Measurements from ENCODE around the gene TECTB. TPM values are rescaled to one million over a fixed set of nuclear protein-coding genes. Genes with fewer than 3 reads are reported as not detected.

The TECTB gene
- total RNA-seq, 4 donors from 2014 or later, result not detected

- H3K4me3 ChIP-seq, result no peak overlapping the region
- no peaks in the 10 kb centered on the region for H3K4me1 ChIP-seq
- DNase-seq (ENCODE audit: low spot score in 2 of 2), result no peak
- H3K27ac ChIP-seq, result no peak overlapping the region
- H3K27me3 ChIP-seq, result no peaks in the 10 kb centered on the region
- no peaks in the 10 kb centered on the region for H3K36me3 ChIP-seq
- no peaks in the 10 kb centered on the region for H3K9me3 ChIP-seq
- no peak for TF ChIP-seq EP300 (IDR thresholded peaks at IDR 0.05)
- no peak for TF ChIP-seq POLR2A (IDR thresholded peaks at IDR 0.05)
- TF ChIP-seq CTCF (IDR thresholded peaks at IDR 0.05), result no peak
Measured at GRCh38 chr10:112353046-112353445, 69.8 kb downstream of the TECTB start.

Small RNA genes within 50 kb of the gene (small RNA-seq; reads per million reads assigned to genes)
- gene MIR6715A, result not detected

Other genes starting within 250 kb of the TECTB start
- 100 to 1,000 TPM in 1 of 4 donors, 10 to 100 TPM in 3; 13.3 to 124 (median 45.9) TPM for gene GPAM, start 99.6 kb upstream of the TECTB start, total RNA-seq
- gene ACSL5, start 90.7 kb downstream of the TECTB start, total RNA-seq, result 10 to 100 TPM; 12.2 to 22.7 (median 13.1) TPM
- 10 to 100 TPM; 20.2 to 44.1 (median 31.8) TPM for gene ZDHHC6, start 163.5 kb downstream of the TECTB start, total RNA-seq
- gene VTI1A, start 163.8 kb downstream of the TECTB start, total RNA-seq, result 100 to 1,000 TPM in 3 of 4 donors, 10 to 100 TPM in 1; 96.5 to 253 (median 127) TPM